Thyroid gland (tissue), 4 donors: Measurements from ENCODE around the gene MR1.

Source experiments
- POLR2A ChIP-seq, 2 donors: fragments of 450-650 bp; IDR thresholded peaks; one replicate each; pipeline ENCODE4 v1.6.1; 2017; ENCODE audit warnings: antibody characterized with exemption in 2 of 2, mild to moderate bottlenecking in 2 of 2, moderate library complexity in 1 of 2
- TF ChIP-seq, protein P1 (sequence below), 6 experiments: fragments of 200-600 bp in 3 of 6; fragments of 450-650 bp in 3 of 6; sonication (generic) in 3 of 6; IDR thresholded peaks; one replicate each; pipeline ENCODE4 v1.5.1; 2016 to 2019; ENCODE audit warnings: antibody characterized with exemption in 6 of 6, mild to moderate bottlenecking in 2 of 6, inconsistent platforms in 1 of 6, moderate library complexity in 1 of 6

DNA sequence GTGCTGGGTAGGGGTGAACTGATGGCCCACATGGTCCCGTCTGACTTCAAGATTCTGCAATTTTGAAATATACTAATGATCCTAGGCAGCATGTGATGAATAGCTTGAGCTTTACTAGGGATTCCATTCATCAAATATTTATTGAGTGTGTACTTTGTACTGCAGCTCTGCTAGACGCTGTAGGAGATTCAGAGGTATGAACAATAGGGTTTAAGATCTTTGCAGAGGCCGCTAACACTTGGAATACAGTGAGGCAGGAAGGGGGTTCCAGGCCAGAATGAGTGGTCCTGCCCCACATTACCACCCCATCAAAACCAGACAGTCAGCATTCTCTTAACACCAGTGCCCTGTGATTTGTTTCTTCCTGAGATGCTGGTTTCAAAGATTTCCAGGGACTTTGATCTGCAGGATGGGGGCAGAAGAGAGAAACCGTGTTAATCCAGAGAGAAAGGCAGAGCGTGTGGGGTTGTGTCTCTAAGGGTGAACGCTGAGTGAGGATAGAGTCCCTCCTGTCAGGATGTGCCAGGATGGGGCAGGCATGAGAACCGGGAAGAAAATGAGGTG, 74.6 kb downstream of the MR1 start:
- TF ChIP-seq, protein P1, sequence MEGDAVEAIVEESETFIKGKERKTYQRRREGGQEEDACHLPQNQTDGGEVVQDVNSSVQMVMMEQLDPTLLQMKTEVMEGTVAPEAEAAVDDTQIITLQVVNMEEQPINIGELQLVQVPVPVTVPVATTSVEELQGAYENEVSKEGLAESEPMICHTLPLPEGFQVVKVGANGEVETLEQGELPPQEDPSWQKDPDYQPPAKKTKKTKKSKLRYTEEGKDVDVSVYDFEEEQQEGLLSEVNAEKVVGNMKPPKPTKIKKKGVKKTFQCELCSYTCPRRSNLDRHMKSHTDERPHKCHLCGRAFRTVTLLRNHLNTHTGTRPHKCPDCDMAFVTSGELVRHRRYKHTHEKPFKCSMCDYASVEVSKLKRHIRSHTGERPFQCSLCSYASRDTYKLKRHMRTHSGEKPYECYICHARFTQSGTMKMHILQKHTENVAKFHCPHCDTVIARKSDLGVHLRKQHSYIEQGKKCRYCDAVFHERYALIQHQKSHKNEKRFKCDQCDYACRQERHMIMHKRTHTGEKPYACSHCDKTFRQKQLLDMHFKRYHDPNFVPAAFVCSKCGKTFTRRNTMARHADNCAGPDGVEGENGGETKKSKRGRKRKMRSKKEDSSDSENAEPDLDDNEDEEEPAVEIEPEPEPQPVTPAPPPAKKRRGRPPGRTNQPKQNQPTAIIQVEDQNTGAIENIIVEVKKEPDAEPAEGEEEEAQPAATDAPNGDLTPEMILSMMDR (IDR thresholded peaks at IDR 0.05): no peak
- no peak for TF ChIP-seq POLR2A (IDR thresholded peaks at IDR 0.05)
